GM21390 (cell line): Measurements from ENCODE around the gene AADACL2.

Experiments used
- ATAC-seq: cut with Tn5 transposase; IDR thresholded peaks from one replicate; pipeline ENCODE4 v1.9.1; 2021; ENCODE audit not compliant: unreplicated experiment

AADACL2 gene, protein sequence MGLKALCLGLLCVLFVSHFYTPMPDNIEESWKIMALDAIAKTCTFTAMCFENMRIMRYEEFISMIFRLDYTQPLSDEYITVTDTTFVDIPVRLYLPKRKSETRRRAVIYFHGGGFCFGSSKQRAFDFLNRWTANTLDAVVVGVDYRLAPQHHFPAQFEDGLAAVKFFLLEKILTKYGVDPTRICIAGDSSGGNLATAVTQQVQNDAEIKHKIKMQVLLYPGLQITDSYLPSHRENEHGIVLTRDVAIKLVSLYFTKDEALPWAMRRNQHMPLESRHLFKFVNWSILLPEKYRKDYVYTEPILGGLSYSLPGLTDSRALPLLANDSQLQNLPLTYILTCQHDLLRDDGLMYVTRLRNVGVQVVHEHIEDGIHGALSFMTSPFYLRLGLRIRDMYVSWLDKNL

DNA sequence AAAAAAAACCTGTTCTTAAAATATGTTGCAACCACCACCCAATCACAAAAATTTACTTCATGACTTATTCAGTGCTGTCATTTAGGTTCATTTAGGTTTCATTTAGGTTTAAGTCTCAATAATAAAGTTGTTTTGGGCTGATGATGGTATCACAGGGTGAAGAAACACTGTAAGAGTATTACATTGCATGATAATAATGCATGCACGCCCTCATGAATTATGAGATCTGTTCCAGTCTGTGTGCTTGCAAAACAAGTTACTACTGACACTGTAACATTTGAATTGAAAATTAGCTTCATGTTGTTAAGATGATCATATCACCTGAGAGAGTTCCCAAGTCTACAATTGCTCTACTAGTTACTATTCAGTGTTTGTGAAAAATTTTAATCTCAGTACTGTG is at the start of gene AADACL2:
AADACL2 (plus strand) TSS at position 315 of the 400 bp plus-strand sequence. CDS start 109 bp downstream, outside the sequence.
- no peak for ATAC-seq

DNA sequence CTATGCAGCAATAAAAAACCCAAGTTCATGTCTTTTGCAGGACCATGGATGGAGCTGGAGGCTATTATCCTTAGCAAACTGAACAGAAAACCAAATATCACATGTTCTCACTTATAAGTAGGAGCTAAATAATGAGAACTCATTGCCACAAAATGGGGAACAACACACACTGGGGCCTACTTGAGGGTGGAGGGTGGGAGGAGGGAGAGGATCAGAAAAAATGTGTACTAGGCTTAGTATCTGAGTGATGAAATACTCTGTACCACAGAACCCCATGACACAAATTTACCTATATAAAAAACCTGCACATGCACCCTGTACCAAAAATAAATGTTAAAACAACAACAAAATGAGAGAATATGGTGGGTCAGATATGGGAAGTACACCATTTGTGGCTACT is 49.6 kb upstream of the AADACL2 start:
- ATAC-seq: no peak

DNA sequence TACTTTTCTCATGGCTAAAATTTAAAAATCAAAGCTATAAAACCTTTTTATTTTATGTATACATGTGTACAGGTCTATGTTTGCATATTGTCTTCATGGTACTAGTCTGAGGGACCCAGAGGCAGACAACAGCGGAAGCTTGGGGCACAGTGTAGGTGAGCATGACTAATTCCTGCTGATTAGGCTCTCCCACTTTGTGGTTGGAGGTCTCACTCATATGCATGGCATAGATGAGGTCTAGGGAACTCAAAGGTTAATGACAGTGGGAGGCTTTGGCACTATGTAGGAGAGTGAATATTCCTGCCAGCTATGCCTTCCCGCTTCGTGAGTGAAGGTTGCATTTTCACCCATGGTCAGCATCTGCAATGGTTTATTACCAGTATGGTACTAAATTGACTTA is 47.5 kb upstream of the AADACL2 start:
- no peak for ATAC-seq

DNA sequence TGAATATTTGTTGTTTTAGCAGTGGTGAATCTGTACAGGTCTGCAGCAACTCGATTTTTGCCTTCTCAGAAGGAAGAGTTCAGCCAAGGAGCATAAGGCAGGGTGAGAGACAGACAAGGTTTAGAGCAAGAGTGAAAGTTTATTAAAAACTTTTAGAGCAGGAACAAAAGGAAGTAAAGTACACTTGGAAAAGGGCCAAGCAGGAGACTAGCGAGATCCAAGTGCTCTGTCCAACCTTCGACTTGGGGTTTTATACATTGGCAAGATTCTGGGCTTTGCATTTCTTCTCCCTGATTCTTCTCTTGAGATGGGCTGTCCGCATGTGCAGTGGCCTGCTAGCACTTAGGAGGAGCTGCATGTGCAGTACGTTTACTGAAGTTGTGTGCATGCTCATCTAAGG is 46.7 kb upstream of the AADACL2 start:
- no peak for ATAC-seq

DNA sequence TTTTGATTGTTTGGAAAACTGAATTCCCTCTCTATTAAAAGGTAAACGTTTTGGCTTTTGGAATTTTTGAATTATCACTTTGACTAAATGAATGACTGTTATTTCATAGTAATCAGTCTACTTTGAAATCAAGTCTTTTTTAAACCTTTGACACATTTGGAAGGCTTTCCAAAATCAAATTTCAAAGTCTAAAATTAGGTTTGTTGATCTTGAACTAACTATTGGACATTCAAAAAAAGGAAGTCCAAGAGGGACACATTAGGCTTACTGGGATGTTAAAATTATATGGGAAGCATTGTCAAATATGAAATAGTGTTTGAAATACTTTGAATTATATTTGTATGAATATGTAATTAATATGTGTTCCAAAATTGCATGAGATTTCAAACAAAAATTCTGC is 45.2 kb upstream of the AADACL2 start:
- no peak for ATAC-seq

DNA sequence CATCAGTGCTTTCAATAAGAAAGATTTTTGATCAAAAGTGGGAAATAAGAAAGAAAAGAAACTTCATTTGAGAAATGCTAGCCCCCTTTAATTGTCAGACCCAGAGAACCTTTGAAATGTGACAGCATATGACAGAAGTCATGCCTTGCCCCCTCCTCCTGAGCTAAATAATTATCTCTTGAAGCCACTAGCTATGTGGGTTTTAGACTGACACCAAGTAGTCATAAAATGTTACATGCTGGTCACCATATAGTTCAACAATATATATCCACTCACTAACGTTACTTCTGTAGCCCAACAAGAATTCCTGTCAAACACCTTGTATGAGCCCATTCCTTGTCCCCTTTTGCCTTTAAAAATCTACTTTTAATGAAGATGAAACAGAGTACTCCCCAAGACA is 43.1 kb upstream of the AADACL2 start:
- ATAC-seq: no peak

DNA sequence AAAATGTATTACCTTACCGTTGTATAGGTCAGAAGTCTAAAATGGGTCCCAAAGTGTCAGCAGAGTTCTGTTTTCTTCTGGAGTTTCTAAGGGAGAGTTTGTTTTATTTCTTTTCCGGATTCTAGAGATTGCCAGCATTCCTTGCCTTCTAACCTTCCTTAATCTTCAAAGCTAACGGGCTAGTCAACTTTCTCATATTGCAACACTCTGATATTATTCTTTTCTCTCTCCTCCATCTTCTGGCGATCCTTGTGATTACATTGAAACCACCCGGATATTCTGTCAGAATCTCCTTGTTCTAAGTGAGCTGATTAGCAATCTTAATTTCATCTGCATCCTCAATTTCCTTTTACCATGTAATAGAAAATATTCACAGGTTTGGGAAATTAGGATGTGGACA is 36.2 kb upstream of the AADACL2 start:
- no peak for ATAC-seq

DNA sequence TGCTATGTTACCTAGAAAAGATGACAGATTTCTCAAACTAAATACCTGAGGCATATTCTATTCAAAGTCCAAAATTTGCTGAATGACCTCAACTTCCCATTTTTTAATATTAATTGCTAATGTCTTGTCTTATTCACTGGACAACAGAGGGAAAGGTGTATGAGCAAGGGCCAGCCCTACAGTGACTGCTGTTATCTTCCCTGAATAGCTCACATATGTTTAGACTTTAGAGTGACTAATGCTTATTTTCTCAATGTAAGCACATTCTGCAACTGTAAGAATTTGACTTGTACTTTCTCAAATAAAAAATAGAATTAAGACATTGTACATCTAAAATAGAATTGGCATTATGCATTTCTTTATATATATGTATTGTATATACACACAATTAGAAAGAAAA is 26.5 kb upstream of the AADACL2 start:
- ATAC-seq: no peak

DNA sequence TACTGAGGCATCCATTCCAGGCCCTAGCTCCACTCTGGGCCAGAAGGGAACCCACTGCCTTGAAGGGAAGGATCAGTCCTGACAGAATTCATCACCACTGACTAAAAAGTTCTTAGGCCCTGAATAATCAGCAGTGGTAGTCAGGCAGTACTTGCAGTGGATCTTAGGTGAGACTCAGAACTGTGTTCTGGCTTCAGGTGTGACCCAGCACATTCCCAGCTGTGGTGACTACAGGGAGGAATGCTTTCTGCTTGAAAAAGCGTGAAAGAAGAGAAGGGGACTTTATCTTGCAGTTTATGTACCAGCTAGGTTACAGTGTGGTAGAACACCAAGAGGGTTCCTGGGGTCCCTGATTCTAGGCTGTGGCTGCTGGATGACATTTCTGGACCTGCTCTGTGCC is 24.9 kb upstream of the AADACL2 start:
- ATAC-seq: no peak

DNA sequence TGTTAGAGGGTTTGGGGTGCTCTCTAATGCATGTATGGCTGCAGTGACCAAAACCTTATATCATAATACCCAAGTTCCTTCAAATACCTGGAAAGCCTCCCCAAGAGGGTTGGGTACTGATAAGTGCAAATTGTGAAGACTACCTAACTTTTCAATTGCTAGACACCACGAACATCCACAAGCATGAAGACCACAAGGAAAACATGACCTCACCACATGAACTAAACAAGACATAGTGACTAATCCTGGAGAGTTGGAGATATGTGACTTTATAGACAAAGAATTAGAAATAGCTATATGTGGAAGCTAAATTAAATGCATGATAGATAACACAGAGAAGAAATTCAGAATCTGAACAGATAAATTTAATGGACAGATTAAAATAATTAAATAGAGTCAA is 23.9 kb upstream of the AADACL2 start:
- ATAC-seq: no peak

DNA sequence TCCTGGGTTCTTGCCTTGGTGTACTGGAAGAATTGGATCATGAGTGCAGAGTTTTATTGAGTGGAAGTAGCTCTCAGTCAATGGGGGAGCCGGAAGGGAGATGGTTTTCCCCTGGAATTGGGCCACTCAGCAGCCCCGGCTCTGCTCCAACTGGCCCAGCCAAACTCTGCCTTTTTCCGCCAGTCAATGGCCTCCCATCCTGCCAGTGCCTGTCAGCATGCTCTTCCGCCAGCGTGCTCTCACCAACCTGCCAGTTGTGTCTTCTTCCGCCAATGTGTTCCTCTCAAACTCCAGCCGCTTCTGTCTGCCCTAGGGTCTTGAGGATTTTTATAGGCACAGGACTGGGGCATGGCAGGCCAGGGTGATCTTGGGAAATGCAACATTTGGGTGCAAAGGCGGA is 12.4 kb upstream of the AADACL2 start:
- no peak for ATAC-seq

DNA sequence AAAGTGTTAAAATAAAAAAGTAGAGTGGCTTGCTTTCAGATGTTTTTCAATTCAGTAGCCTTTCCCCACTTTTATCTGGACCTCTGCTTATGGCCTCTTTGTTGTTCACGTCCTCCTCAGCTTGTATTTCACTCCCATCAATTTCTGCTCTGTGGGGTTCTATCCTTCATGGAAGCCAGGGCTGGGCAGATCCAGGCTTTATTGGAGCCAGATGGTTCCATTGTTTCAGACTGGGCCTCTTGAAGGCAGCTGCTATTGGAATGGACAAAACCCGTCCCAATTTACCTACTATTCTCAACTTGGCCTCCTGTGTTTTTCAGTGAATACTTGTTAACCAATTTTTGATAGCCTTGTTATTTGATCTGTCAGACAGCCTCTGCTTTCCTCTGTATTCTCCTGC is 10.9 kb upstream of the AADACL2 start:
- ATAC-seq: no peak

DNA sequence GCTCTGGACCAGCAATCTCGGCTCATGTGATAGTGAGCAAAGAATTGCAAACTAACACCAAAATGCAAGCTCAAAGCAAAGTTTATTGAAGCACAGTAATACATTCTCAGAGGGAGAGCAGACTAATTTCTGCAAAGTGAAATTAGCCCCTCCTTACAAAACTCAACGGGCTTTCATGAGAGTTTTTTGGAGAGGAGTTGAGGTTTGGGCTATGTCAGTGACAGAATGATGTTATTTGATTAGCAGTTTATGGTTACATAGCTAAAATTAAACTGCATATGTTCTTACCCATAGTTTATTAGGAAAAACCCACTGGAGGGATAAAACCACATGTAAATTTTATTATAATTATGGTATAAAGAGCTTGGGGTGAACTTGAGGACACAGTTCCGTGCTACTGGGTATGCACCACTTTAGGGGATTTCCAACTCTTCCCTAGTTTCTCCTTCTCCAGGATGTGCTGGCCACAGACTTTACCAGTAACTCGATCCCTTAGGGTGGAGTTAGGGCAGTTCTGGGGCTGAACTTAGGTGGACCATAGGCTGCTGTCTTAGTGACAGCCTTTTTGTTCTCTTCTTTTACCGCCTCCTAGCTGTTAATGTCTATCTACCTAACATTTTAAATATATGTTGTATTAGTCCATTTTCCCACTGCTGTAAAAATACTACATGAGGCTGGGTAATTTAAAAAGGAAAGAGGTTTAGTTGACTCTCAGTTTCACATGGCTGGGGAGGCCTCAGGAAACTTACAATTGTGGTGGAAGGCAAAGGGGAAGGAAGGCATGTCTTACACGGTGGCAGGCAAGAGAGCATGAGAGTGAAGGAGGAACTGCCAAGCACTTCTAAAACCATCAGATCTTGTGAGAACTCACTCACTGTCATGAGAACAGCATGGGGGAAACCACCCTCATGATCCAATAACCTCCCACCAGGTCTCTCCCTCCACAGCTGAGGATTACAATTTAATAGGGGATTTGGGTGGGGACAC is 8.9 kb upstream of the AADACL2 start:
- no peak for ATAC-seq

DNA sequence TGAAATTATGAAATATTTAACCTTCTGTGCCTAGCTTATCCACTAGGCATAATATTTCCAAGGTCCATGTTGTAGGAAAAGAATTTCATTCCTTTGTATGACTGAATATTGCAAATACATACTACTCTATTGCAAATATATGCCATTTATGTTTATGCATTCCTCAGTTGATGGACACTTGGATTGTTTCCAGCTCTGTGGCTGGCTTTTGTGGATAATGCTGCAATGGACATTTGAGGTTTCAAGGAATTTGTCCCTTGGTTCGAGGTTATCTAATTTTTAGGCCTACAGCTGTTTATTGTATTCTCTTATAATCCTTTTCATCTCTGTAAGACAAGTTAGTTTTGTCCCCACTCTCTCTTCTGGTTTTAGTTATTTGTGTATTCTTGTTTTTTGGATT is 7.7 kb upstream of the AADACL2 start:
- no peak for ATAC-seq

DNA sequence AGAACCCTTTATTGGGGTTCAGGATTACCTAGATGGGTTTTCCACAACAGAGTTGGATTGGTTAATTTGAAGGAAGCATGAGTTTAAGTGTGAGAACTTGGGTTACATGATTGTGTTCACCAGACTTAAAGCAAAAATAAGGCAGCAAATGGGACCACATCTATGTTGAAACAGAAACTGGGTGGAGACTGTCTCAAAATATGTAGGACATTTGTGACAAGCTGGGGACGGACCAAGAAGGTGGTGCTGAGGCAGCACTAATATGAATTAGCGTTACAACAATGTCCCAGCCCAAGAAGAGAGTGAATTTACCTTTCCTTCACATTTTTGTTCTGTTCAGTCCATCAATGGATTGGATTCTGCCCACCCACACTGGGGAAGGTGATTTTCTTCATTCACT is 866 bp upstream of the AADACL2 start:
- no peak for ATAC-seq

DNA sequence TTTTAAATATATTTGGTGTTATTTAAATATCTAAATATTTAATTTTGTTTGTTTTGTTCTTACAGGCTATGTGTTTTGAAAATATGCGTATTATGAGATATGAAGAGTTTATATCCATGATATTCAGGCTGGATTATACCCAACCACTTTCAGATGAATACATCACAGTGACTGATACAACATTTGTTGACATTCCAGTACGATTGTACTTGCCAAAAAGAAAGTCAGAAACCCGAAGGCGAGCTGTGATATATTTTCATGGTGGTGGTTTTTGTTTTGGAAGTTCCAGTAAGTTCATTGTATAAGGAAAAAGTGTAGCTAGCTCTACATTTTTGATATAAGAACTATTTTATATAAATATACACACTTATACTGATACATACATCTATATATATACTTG is 6.9 kb downstream of the AADACL2 start:
- ATAC-seq: no peak

DNA sequence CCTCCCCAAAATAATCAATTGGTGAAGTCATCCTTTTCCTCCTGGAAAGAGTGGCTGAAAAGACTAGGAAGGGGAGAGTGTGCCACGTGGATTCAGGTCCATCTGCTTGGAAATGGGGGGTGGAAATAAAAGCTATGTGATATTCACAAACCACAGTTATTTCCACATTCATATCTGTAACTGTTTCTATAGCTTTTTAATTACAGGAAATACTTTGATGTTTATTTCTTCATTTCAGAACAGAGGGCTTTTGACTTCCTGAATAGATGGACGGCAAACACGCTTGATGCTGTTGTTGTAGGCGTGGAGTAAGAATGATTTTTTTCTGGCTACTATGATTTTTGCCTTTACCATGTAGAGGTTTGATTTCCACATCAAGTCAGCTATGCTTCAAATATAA is 10.1 kb downstream of the AADACL2 start:
- ATAC-seq: no peak

DNA sequence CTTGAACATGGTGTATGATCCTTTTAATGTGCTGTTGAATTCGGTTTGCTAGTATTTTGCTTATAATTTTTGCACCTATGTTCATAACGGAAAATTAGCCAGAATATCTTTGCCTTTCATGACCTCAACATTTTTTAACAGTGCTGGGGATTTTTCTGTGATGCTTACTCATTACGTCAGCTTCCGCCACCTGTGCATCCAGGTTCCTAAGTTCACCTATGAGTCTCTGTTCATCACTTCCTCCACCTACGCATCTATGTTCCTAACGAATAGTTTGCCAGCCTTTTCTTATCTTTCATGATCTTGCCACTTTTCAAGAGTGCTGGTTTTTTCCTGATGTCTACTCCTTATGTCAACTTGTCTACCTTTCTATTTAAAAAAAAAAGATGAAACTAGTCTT is 16.5 kb downstream of the AADACL2 start:
- no peak for ATAC-seq

DNA sequence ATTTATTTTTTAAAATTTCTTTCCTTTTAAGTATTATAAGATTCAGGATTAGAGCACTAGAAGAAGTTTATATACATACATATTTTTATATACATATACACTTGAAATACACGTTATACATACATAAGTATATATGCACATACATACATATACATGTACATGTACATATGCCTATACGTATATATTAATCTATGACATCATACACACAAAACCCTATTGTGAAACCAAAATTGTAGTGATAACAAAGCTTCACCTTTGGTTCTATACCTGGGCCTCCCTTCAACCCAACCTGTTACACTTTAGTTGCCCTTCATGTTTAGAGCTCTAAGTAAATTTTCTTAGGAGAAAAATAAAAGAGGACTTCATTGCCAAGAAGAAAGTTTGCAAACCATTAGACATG is 17.0 kb downstream of the AADACL2 start:
- no peak for ATAC-seq

DNA sequence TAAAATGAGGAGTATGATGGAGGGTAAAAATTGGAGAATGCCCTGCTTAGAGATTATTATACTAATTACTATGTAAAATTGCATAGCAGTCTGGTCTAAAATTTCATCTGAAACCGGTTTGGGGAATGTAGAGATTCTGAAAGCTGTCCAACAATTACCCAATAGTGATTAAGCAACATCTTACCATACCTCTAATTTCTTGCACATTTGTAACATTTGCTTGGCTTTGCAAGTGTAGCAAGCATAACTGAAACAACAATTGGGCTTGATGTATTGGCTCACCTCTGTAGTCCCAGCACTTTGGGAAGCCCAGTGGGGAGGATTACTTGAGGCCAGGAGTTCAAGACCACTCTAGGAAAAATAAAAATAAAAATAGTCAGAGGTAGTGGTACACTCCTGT is 17.4 kb downstream of the AADACL2 start:
- no peak for ATAC-seq

DNA sequence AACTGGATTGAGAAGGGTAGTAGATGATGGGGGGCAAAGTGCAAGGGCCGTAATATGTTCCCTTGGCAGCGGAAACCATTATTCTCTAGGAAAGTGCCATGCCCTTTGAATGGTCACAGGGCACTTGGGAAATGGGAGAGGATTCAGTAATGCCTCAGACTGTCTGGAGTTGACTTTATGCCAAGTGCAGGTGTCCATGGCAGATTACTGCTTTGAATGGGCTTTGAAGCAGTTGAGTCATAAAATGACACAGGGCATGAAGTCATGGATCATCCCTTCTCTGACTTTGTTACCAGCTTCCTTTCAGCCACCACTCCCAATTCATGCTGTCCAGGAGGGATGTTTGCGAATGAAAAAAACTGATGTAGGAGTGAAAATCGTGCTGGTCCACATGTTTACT is 20.1 kb downstream of the AADACL2 start:
- no peak for ATAC-seq

DNA sequence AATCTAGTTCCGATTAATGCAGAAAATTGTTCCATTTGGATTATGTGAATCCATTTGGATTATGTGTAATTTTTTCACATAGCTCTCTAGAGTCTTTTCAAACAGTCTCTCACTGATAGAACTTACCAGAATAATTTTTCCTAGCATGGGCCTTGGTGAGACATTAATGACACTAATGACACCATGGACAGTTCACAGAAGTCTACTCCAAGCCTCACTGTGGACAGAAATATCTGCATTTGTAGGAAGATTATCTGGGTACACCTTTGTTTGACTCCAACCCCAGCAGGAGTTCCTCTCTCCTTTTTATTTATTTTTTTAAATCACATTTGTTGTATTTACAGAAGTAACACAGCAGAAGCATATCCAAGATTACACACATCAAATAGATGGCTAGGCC is 27.9 kb downstream of the AADACL2 start:
- no peak for ATAC-seq
